K562 (cell line): ENCODE measurements around the gene DLK1. TPM values are rescaled to one million over a fixed set of nuclear protein-coding genes. Genes with fewer than 3 reads are reported as not detected.
A peak's percentile ranks its signal among the peaks of the same experiment; 100 is the strongest.

ENCODE experiments used
- ATAC-seq: fragments of 200-7000 bp; cut with Tn5 transposase; 3 replicates; pipeline ENCODE4 v1.9.1; 2020; ENCODE audit warnings: moderate library complexity
- BruUV-seq: library from RNA; stranded (reverse); fragments of 400-500 nt; replicated peaks from 2 replicates; lab custom pipeline; 2021; lab: Mats Ljungman, UMichigan
- CTCF ChIA-PET: fragments of 300-600 bp; formaldehyde crosslinking; extraction: SDS; loops from one replicate; lab custom pipeline; 2021; ENCODE audit warnings: low intra/inter-chr PET ratio; lab: Yijun Ruan, JAX
- POLR2A ChIA-PET: fragments of 300-600, 350-650 bp; sonication (Branson Sonifier 250); formaldehyde crosslinking; extraction: SDS; loops from one replicate; lab custom pipeline; 2021; ENCODE audit warnings: antibody characterized with exemption, inconsistent platforms; lab: Yijun Ruan, JAX
- DNase-seq, 4 experiments: peaks; one replicate each; pipeline versions ENCODE4 v3.0.0 to v3.0.0-alpha.2; 2011 to 2018; ENCODE audit warnings: low spot score in 3 of 4, mixed read lengths in 3 of 4; ENCODE audit errors: extremely low read depth in 1 of 4
- FAIRE-seq: peaks from 2 replicates; lab custom pipeline; 2011; peaks lifted over from hg19 to GRCh38; lab: Jason Lieb, UNC
- H2AFZ ChIP-seq: 2 replicates; pipeline ENCODE4 v1.6.0; 2011; ENCODE audit warnings: low read depth, low read length, control low read depth, inconsistent platforms
- H3K27ac ChIP-seq: fragments of 200-600 bp; 3 replicates; pipeline ENCODE4 v1.8.0; 2011; ENCODE audit warnings: low read depth, mild to moderate bottlenecking, control low read depth, inconsistent platforms, low read length, moderate library complexity, mixed read lengths; ENCODE audit errors: extremely low read depth
- H3K27me3 ChIP-seq, 2 experiments: fragments of 300-600 bp in 1 of 2; 2 replicates in 1 of 2; 3 replicates in 1 of 2; pipeline versions ENCODE4 v1.6.0 to v1.8.0; 2011; ENCODE audit warnings: inconsistent platforms in 2 of 2, low read length in 2 of 2, mild to moderate bottlenecking in 1 of 2, mixed read lengths in 1 of 2, moderate library complexity in 1 of 2; ENCODE audit not compliant: control insufficient read depth in 2 of 2, insufficient read depth in 2 of 2
- H3K36me3 ChIP-seq: fragments of 300-600 bp; 3 replicates; pipeline ENCODE4 v1.8.0; 2011; ENCODE audit warnings: mild to moderate bottlenecking, low read length, inconsistent platforms; ENCODE audit not compliant: control insufficient read depth, insufficient read depth
- H3K4me1 ChIP-seq, 2 experiments: fragments of 200-600 bp in 1 of 2; replicated peaks in 1 of 2; 2 replicates in 1 of 2; 3 replicates in 1 of 2; pipeline versions ENCODE4 v1.5.1 to v1.8.0; 2011; ENCODE audit warnings: inconsistent platforms in 2 of 2, low read length in 2 of 2, mild to moderate bottlenecking in 1 of 2, mixed read lengths in 1 of 2, moderate library complexity in 1 of 2; ENCODE audit not compliant: control insufficient read depth in 2 of 2, insufficient read depth in 2 of 2
- H3K4me2 ChIP-seq: 2 replicates; pipeline ENCODE4 v1.6.1; 2011; ENCODE audit warnings: low read length, control low read depth, inconsistent platforms, mixed read lengths; ENCODE audit not compliant: insufficient read depth
- H3K4me3 ChIP-seq: fragments of 200-600 bp; sonication (generic), shearing (Covaris generic); 2 replicates; pipeline ENCODE4 v1.5.1; 2016; ENCODE audit warnings: control low read depth, inconsistent platforms
- H3K79me2 ChIP-seq: fragments of 200-600 bp; 3 replicates; pipeline ENCODE4 v1.8.0; 2011; ENCODE audit warnings: low read length, inconsistent platforms; ENCODE audit not compliant: control insufficient read depth, insufficient read depth
- H3K9ac ChIP-seq, 2 experiments: 2 replicates each; pipeline versions ENCODE4 v1.6.0 to v1.6.1; 2011; ENCODE audit warnings: low read depth in 2 of 2, low read length in 2 of 2, control low read depth in 1 of 2, inconsistent platforms in 1 of 2, mild to moderate bottlenecking in 1 of 2, mixed read lengths in 1 of 2; ENCODE audit not compliant: insufficient read depth in 1 of 2
- H3K9me1 ChIP-seq: one replicate; pipeline ENCODE4 v1.6.0; 2011; ENCODE audit warnings: inconsistent platforms, mild to moderate bottlenecking, low read length, moderate library complexity; ENCODE audit not compliant: control insufficient read depth, insufficient read depth
- H3K9me3 ChIP-seq: replicated peaks from 2 replicates; pipeline ENCODE4 v1.5.1; 2011; ENCODE audit warnings: low read depth, low read length, inconsistent platforms; ENCODE audit not compliant: control insufficient read depth, insufficient read depth
- H4K20me1 ChIP-seq: replicated peaks from 2 replicates; pipeline ENCODE4 v1.6.1; 2011; ENCODE audit warnings: low read length, inconsistent platforms, mixed read lengths; ENCODE audit not compliant: control insufficient read depth, insufficient read depth
- BCOR ChIP-seq: fragments of 450-650 bp; IDR thresholded peaks from 2 replicates; pipeline ENCODE4 v1.6.1; 2016
- CEBPB ChIP-seq: fragments of 450-650 bp; IDR thresholded peaks from 2 replicates; pipeline ENCODE4 v1.6.1; 2016; ENCODE audit warnings: missing genetic modification characterization, missing compliant biosample characterization
- EGR1 ChIP-seq: fragments of 450-650 bp; conservative IDR thresholded peaks from 2 replicates; pipeline ENCODE4 v1.6.1; 2017; ENCODE audit warnings: mild to moderate bottlenecking
- RBM34 ChIP-seq: fragments of 200-400 bp; formaldehyde crosslinking; IDR thresholded peaks from 2 replicates; pipeline ENCODE4 v1.6.1; 2018; ENCODE audit warnings: low read length, borderline replicate concordance; ENCODE audit not compliant: insufficient read depth
- SAFB ChIP-seq: fragments of 200-400 bp; formaldehyde crosslinking; IDR thresholded peaks from 2 replicates; pipeline ENCODE4 v1.6.1; 2017; ENCODE audit warnings: low read depth, low read length, borderline replicate concordance
- ZBTB1 ChIP-seq: sonication (generic); formaldehyde crosslinking; IDR thresholded peaks from 2 replicates; pipeline ENCODE4 v1.8.1; 2023; ENCODE audit warnings: missing genetic modification reagents, low read depth, mild to moderate bottlenecking, borderline replicate concordance
- ZFP36 ChIP-seq: fragments of 150-350 bp; IDR thresholded peaks from 2 replicates; pipeline ENCODE4 v1.6.1; 2018; ENCODE audit warnings: low read length, low read depth; ENCODE audit not compliant: partially characterized antibody
- WGBS: fragments of 100-300 bp; shearing (Covaris generic); methylation state at CpG from one replicate; pipeline ENCODE4 v1.1.6; 2016; ENCODE audit warnings: low coverage, mixed read lengths; ENCODE audit not compliant: insufficient coverage; ENCODE audit errors: missing lambda C conversion rate; 5-methylcytosine and 5-hydroxymethylcytosine counted together
- in situ Hi-C: fragments of 300-500 bp; cut with MboI; formaldehyde crosslinking; loops from 4 replicates; pipeline ENCODE4 v1.15.0; 2018; ENCODE audit warnings: inconsistent platforms, mixed read lengths
- intact Hi-C: fragments of 100-400 bp; cut with micrococcal nuclease; formaldehyde crosslinking; loops from 2 replicates; pipeline ENCODE4 v1.14.2; 2022
- polyA plus RNA-seq, 8 experiments: library from polyadenylated mRNA; depleted of rRNA in 4 of 8; stranded (reverse) in 5 of 8; unstranded in 3 of 8; fragments of >200 nt; fragmentation: Nextera tagmentation in 2 of 8; fragmentation: Illumina TruSeq in 1 of 8; extraction: Ambion mirVana in 2 of 8; extraction: Trizol in 1 of 8; gene quantifications; 2 replicates each; pipeline versions ENCODE4 v1.2.1 to v1.2.3, GENCODE V29; 2011 to 2014; ENCODE audit warnings: inconsistent platforms in 1 of 8, missing spikeins in 1 of 8
- total RNA-seq, 7 experiments: library from RNA; depleted of rRNA in 6 of 7; stranded (reverse); fragments of >200 nt in 6 of 7; fragmentation: Illumina TruSeq in 2 of 7; extraction: Trizol in 2 of 7; gene quantifications; 2 replicates each; pipeline versions ENCODE4 v1.2.1 to v1.2.3, GENCODE V29; 2011 to 2021; ENCODE audit warnings: low replicate concordance in 1 of 7
- TF ChIP-seq, protein P1 (sequence below): fragments of 450-650 bp; IDR thresholded peaks from 2 replicates; pipeline ENCODE4 v1.7.1; 2018; ENCODE audit warnings: mild to moderate bottlenecking, low read depth; ENCODE audit not compliant: partially characterized antibody

DLK1 gene
- total and polyA plus RNA-seq, 9 of the 15 experiments (the other 6 are each of a cell fraction or from before 2014, with no cell fraction given), result 4.4 to 97.2 (median 15.3) TPM

DNA sequence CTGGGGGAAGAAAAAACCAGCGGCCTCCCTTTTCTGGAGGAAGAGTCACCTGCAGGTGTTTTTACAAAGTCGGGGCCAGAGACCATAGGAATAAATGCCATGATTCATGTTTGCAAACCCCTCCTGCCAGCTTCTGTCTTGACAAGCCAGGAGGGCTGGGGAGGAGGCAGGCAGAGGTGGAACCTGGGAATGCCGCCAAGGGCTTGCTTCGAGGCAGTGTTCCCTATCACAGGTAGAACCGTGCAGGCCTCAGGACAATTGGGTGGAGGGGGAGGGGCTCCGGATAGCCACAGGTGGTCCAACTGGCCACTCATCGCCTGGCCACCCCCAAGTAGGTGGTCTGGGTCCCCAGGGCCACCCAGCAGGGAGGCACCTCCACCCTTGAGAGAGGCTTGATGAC is 14.2 kb upstream of the DLK1 start (continued):
- TF ChIP-seq RBM34, result no peak
- TF ChIP-seq SAFB, result no peak
- TF ChIP-seq EGR1, result no peak
- TF ChIP-seq ZBTB1 (CRISPR knock-in tag), result no peak
- TF ChIP-seq, protein P1, sequence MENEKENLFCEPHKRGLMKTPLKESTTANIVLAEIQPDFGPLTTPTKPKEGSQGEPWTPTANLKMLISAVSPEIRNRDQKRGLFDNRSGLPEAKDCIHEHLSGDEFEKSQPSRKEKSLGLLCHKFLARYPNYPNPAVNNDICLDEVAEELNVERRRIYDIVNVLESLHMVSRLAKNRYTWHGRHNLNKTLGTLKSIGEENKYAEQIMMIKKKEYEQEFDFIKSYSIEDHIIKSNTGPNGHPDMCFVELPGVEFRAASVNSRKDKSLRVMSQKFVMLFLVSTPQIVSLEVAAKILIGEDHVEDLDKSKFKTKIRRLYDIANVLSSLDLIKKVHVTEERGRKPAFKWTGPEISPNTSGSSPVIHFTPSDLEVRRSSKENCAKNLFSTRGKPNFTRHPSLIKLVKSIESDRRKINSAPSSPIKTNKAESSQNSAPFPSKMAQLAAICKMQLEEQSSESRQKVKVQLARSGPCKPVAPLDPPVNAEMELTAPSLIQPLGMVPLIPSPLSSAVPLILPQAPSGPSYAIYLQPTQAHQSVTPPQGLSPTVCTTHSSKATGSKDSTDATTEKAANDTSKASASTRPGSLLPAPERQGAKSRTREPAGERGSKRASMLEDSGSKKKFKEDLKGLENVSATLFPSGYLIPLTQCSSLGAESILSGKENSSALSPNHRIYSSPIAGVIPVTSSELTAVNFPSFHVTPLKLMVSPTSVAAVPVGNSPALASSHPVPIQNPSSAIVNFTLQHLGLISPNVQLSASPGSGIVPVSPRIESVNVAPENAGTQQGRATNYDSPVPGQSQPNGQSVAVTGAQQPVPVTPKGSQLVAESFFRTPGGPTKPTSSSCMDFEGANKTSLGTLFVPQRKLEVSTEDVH, result no peak
- no peak for TF ChIP-seq BCOR

DNA sequence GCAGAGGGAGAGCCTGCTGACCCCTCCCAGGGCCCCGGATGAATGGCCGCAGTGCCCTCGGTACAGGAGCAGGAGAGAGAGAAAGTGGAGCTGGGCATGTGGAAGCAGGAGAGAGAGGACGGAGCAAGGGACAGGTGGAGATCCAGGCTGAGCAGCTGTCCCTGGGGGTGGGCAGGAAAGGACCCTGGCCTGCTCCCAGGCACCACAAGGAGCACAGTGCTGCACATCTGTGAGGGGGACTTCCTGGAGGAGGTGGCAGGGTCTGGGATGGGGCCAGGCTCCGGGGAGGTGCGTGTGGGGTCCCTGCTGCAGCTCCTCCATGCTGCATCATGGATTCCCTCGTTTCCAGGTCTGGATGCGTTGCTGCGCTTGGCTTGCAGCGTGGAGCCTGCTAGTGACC is 13.0 kb upstream of the DLK1 start:
- H3K36me3 ChIP-seq, result no peaks in the 10 kb centered on the region
- in situ Hi-C loops (no loop called here), intact Hi-C loops (no loop called here)
- CTCF ChIA-PET, result no interaction called here
- H4K20me1 ChIP-seq, result no peaks in the 10 kb centered on the region
- ATAC-seq (no peak), DNase-seq (no peak), FAIRE-seq (no peak)
- H3K9ac ChIP-seq, result no peak overlapping the region
- H3K9me1 ChIP-seq, result no peaks in the 10 kb centered on the region
- no peak overlapping the region for H2AFZ ChIP-seq
- no peaks in the 10 kb centered on the region for H3K79me2 ChIP-seq
- H3K4me1 ChIP-seq, result peaks cover 0 to 47% of the 10 kb centered on the region in 2 experiments; a peak in 2 of 5 replicates
- no peaks in the 10 kb centered on the region for H3K9me3 ChIP-seq
- H3K27ac ChIP-seq, result no peak overlapping the region
- H3K4me3 ChIP-seq, result no peak overlapping the region
- TF ChIP-seq CEBPB (tag) (no peak), ZFP36 (peak; percentile 61)
- 76% methylated on average over 4 of the region's 10 CpGs for WGBS
- no TSS peak for BruUV-seq
- no peaks in the 10 kb centered on the region for H3K27me3 ChIP-seq
- POLR2A ChIA-PET, result interaction anchor here (0.5 kb wide), 1 partner anchor 17 kb away, joined by 3 read pairs; no protein-coding TSS in a partner anchor
- H3K4me2 ChIP-seq, result no peak overlapping the region
